Liver (tissue), 2 donors: ENCODE measurements around the gene PLCL1.

ENCODE experiments used
- TF ChIP-seq, protein P1 (sequence below): IDR thresholded peaks from 2 replicates; pipeline ENCODE4 v1.6.1; 2016; ENCODE audit warnings: antibody characterized with exemption, mild to moderate bottlenecking
- TF ChIP-seq, protein P2 (sequence below): fragments of 150-350 bp; IDR thresholded peaks from 2 replicates; pipeline ENCODE4 v1.5.1; 2017; ENCODE audit warnings: improper control_type of control experiment, low read depth, low read length; ENCODE audit not compliant: missing input control
- donor health status: healthy.

DNA sequence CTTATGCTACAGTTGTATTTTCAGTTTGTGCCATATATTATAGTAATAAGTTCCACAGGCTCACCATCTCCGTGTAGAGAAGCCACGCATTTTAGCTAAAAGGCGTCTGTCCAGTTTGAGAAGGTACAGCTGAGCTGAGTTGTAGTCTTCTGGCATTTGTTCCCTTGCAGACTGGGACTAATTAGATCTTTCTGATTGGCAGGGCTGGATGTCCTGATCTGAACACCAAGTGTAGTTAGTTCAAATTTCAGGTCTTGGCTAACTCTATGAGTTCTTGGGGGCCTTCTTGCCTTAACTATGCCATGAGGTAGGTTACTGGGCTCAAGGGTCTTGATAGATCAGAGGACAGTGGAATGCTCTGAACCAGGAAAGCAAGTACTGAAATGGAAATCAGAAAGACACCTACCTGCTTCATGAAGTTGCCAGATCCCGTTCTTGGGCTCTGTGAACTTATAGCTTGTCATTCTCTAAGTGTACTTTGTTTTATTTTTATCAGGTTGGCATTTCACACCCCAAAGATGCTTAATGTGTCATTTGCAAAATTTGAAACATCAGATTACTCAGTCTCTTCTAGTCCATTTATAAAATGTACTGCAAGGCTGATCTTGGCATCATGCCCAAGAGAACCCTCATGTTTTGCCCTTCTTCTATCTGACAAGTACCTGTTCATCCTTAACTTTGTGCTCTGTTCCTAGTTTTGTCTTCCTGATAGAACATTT, 93.7 kb downstream of the PLCL1 start:
- TF ChIP-seq, protein P1, sequence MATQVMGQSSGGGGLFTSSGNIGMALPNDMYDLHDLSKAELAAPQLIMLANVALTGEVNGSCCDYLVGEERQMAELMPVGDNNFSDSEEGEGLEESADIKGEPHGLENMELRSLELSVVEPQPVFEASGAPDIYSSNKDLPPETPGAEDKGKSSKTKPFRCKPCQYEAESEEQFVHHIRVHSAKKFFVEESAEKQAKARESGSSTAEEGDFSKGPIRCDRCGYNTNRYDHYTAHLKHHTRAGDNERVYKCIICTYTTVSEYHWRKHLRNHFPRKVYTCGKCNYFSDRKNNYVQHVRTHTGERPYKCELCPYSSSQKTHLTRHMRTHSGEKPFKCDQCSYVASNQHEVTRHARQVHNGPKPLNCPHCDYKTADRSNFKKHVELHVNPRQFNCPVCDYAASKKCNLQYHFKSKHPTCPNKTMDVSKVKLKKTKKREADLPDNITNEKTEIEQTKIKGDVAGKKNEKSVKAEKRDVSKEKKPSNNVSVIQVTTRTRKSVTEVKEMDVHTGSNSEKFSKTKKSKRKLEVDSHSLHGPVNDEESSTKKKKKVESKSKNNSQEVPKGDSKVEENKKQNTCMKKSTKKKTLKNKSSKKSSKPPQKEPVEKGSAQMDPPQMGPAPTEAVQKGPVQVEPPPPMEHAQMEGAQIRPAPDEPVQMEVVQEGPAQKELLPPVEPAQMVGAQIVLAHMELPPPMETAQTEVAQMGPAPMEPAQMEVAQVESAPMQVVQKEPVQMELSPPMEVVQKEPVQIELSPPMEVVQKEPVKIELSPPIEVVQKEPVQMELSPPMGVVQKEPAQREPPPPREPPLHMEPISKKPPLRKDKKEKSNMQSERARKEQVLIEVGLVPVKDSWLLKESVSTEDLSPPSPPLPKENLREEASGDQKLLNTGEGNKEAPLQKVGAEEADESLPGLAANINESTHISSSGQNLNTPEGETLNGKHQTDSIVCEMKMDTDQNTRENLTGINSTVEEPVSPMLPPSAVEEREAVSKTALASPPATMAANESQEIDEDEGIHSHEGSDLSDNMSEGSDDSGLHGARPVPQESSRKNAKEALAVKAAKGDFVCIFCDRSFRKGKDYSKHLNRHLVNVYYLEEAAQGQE, result no peak
- TF ChIP-seq, protein P2, sequence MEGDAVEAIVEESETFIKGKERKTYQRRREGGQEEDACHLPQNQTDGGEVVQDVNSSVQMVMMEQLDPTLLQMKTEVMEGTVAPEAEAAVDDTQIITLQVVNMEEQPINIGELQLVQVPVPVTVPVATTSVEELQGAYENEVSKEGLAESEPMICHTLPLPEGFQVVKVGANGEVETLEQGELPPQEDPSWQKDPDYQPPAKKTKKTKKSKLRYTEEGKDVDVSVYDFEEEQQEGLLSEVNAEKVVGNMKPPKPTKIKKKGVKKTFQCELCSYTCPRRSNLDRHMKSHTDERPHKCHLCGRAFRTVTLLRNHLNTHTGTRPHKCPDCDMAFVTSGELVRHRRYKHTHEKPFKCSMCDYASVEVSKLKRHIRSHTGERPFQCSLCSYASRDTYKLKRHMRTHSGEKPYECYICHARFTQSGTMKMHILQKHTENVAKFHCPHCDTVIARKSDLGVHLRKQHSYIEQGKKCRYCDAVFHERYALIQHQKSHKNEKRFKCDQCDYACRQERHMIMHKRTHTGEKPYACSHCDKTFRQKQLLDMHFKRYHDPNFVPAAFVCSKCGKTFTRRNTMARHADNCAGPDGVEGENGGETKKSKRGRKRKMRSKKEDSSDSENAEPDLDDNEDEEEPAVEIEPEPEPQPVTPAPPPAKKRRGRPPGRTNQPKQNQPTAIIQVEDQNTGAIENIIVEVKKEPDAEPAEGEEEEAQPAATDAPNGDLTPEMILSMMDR, result no peak
